HG03175 (cell line): ENCODE results near the gene CNTNAP4.

Source experiments
- ATAC-seq: cut with Tn5 transposase; IDR thresholded peaks from one replicate; pipeline ENCODE4 v1.9.1; 2021; ENCODE audit warnings: mild to moderate bottlenecking, moderate library complexity; ENCODE audit not compliant: unreplicated experiment

Gene CNTNAP4

DNA sequence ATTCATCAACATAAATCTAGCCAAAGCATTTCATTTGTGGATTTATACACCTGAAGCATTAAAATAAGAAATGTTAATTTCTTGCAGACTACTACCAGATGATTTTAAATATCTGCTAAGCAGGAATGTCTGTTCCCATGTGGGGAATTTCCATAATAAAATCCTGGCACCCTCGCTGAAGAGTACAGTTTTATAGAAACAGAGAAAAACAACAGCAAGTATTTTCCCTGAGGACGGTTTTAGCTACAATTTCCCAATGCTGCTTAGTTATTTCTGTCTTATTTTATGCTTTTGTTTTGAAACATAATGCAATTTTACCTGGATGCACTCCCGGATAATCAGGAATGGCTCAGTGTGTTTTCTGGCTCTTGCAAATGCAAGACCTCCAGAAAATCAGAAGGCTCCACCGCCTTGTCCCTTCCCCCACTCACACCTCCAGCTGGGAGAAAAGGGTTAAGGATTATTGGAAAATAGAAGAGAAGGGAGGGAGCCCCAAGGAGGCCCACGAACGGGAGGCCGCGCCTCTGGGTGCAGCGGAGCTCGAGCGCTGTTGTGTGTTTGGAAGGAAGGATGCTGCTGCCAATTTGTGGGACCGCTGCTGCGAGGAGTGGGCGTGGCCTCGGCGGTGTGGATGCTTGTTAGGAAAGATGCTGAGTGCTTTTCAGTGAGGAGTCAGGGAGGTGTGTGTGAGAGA, at the start of gene CNTNAP4:
Gene CNTNAP4 (plus strand): TSS at position 657 of the 694 bp plus-strand sequence. CDS start 262 bp downstream, outside the sequence.
- ATAC-seq = no peak

- no peak for ATAC-seq
Measured at GRCh38 chr16:76228546-76229146, 48.6 kb upstream of the CNTNAP4 start.

GRCh38 chr16:76232704-76233103, 44.5 kb upstream of the CNTNAP4 start:
- no peak for ATAC-seq

- no peak for ATAC-seq
Measured at GRCh38 chr16:76235025-76235424, 42.2 kb upstream of the CNTNAP4 start.

GRCh38 chr16:76235426-76235825, 41.8 kb upstream of the CNTNAP4 start:
- ATAC-seq = no peak

GRCh38 chr16:76237471-76237870, 39.7 kb upstream of the CNTNAP4 start:
- ATAC-seq = no peak

DNA sequence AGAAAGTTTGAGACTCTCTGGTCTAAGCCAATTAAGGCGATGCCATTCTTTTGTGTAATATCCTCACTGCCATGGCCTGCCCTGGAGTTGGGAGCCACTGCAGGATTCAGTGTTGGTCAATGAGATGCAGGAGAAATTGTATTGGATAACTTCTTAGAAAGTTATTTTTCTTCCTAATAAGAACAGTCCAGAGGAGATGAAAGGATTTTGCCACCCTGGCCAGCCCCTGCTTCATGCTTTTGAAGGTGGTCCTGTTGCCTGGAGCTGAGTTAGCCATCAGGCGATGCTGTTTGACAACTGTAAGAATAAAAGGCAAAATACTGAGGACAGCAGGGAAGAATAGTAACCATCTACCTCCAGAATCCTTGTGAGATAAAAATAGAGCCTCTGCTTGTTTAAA, 35.4 kb upstream of the CNTNAP4 start:
- ATAC-seq = no peak

DNA sequence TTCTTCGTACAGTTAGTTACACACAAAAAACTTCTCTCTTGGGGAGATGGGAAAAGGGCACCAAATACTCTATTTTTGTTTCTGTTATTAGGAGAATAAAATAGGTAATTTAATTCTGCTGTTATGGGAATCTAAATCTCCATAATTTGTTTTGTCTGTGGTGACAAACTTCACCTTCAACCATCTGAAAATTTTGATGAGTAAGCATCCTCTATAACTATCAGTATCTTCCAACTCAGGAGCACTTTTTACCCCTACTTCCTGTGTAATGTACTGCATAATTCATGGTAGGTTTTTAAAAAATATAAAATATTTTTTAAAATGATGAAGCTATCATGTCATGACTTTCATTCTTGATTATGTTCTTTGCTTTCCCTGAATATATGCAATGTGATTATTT, 33.6 kb upstream of the CNTNAP4 start:
- no peak for ATAC-seq

DNA sequence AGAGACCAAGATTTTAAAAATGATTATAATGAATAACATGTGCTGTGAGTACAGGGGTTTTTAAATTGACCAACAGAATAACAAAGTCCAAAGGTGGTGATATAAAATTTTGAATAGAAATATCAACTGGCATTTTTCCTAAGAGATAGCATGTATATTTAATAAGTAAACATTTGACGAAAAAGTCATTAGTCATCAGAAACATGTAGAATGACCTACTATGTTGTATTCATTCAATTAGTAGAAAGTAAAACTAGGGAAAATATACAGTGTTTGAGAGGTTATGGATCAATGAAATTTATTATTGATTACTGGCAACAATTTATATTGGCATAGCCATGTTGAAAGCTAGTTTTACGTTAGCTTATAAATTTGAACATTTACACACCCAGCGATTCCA, 30.6 kb upstream of the CNTNAP4 start:
- no peak for ATAC-seq

DNA sequence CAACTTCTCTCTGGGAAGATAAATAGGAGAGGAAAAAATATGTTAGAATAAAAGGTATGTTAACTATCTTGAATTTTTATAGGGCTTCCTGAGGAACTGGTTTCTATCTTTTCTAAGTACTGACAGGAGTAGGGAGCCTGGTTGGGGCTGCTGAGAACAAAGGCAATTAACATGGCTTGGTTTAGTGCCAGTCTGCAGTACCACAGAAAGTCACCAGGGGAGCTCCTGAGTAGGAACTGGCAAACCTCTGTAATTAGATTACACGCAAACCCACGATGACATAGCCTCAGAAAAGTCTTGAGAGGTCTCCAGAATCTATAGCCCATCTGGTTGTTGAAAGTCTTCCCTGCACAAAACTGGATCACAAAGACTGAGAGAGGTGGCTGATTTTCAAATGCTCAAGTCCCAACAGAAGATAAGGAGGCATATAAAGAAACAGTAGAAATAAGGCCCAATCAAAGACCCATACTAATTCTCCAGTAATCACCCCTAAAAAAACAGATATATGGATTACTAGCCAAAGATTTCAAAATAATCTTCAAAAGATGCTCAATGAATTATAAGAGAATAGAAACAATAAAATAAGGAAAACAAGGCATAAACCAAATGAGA, 11.7 kb upstream of the CNTNAP4 start:
- peak; percentile 83 for ATAC-seq

- ATAC-seq = no peak
Measured at GRCh38 chr16:76268824-76269223, 8.4 kb upstream of the CNTNAP4 start.

DNA sequence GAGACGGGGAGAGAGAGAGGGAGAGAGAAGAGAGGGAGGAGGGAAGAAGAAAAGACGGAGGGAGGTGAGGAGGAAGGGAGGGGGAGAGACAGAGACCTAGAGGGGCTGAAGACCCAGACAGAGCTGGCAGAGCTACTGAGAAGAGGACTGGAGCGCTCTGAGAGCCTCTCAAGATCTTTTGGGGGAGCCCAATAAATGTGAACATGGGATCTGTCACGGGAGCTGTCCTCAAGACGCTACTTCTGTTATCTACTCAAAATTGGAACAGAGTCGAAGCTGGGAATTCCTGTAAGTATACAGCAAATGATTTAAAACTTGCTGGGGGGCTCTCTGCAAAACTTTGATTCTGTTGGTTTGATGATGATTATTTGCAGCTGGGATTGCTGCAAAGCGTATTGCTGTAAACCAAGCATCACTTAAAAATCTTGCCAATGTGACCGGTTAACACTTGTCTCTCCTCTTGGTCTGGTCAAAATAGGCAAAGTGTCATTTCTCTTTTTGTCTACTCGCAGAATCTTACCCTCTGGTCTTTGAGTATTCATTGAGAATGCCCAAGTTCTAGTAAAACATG, 344 bp downstream of the CNTNAP4 start:
- ATAC-seq = no peak

DNA sequence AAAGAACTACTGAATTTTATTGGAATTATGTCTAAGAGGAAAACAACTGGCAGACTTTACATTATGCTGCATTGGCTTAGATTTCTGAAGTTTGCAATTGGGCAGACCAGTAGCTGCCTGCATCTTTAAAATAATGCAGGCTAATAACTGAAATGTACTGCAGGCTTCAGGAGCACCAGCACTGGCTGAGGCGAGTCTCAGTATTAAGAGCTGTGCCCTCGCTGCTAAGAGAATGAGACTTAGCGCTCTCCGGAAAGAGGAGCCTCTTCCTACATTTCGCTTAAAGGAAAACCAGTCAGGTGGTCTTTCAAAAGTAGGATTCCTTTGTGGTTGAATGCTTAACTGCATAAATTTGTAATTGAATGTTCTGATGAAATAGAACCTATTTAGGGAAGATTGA, 885 bp downstream of the CNTNAP4 start:
- no peak for ATAC-seq

DNA sequence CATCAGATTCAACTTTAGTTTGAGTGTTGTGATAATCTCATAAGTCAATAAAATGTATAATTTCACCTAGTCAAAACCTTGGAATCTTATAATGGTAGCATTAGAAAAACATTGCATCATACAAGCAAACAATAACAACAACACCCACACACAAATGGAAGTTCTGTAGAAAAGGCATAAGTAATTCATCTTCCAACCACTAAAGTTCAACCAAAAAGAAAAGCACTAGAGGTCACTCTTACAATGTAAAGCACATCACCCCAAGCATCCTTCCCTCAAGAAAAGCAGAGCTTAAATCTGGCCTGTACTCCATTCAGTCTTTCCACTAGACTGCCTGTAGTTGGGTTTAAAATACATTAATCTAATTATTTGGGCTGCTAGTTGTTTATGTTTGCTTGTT, 1.8 kb downstream of the CNTNAP4 start:
- ATAC-seq = no peak

GRCh38 chr16:76280421-76281215, 3.4 kb downstream of the CNTNAP4 start:
- ATAC-seq = no peak

DNA sequence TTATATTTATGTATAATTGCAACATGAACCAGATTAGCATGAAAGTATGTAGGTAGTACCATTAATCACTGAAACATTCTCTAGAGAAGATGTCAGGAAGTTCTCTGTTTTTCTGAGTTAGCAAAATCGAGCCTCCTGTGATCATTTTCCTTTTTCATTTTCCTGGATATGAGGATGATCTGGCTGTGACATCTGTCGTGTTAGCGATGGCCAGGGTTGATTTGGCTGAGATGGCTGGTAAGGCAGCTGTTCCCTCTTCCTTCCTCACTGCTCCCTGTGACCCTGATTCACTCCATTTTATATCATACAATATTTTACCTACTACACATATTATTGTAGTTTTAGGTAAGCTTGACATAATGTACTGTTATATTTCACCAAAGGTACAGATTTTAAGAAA, 10.3 kb downstream of the CNTNAP4 start:
- no peak for ATAC-seq

- ATAC-seq = no peak
Measured at GRCh38 chr16:76292218-76292617, 15.0 kb downstream of the CNTNAP4 start.

GRCh38 chr16:76293980-76294379, 16.8 kb downstream of the CNTNAP4 start:
- ATAC-seq = no peak

GRCh38 chr16:76294396-76295214, 17.4 kb downstream of the CNTNAP4 start:
- no peak for ATAC-seq

GRCh38 chr16:76297941-76298340, 20.7 kb downstream of the CNTNAP4 start:
- no peak for ATAC-seq
